ENCODE results near the gene MAGI2. TPM values are rescaled to one million over a fixed set of nuclear protein-coding genes. Genes with fewer than 3 reads are reported as not detected.

The MAGI2 gene
- total RNA-seq, 2 donors from 2014 or later, result 10.3 to 19.2 TPM

DNA sequence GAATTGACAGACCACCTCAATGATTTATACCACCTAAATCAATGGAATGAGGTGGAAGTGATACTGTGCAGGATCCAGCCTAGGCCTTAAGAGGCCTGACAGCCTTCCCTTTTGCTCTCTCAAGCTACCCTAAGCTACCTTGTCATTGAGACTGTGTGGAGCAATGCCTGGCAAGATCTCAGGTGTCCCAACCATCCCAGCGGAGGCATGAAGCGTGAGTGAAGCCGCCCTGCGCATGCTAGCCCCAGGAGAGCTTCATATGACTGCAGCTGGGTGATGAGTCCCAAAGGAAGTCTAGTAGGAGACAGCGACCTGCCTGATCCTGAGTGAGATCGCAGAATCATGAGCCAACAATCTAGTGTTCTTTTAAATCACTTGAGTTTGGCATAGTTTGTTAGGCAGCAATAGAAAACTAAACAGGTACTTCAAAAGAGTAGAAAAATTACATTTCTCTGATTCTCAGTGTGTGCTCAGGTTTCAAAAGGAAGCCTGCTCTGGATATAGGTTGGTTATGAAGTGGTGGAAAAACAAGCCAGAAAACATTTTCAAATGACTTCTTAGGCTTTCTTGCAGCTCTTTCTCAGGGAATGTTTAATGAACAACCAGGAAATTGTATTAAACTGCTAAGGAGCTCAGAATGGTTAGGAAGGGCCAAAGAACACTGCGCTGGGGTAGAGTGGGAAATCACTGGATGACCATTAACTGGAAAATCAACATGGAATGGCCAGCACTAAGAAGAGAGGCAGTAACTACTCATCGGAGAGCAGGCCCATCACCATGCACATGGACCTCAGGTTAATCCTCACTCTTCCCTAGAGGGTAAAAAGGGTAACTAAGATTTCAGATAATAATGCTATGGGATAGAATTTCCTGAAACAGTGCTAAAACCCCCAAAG is 1119.7 kb downstream of the MAGI2 start:
- no peak overlapping the region for H3K4me3 ChIP-seq (ENCODE audit: low read length)
- Mint-ChIP-seq H3K27ac (no peak overlapping the region), H3K9me3 (no peaks in the 10 kb centered on the region), H3K27me3 (ENCODE audit: insufficient read depth) (no peaks in the 10 kb centered on the region), H3K4me3 (no peak overlapping the region), H3K36me3 (ENCODE audit: low read depth) (peaks cover 3% of the 10 kb centered on the region), H3K4me1 (peaks cover 16% of the 10 kb centered on the region)
- no peaks in the 10 kb centered on the region for H3K36me3 ChIP-seq (ENCODE audit: control insufficient read depth, insufficient read depth, low read length)
- no peak for TF ChIP-seq CTCF (conservative IDR thresholded peaks at IDR 0.05)
- H3K27me3 ChIP-seq (ENCODE audit: control insufficient read depth, insufficient read depth, low read length, poor library complexity, severe bottlenecking), result no peaks in the 10 kb centered on the region
- H3K27ac ChIP-seq (ENCODE audit: low read depth, low read length), result no peak overlapping the region
- H3K4me1 ChIP-seq (ENCODE audit: control insufficient read depth, insufficient read depth, low read length), result peaks cover 5% of the 10 kb centered on the region
- no peak for DNase-seq
- H3K9ac ChIP-seq (ENCODE audit: extremely low read depth, low read length, poor library complexity, severe bottlenecking), result no peak overlapping the region
- 94 to 97% methylated on average over 7 to 8 of the region's 8 CpGs for WGBS, 2 experiments (ENCODE audit: insufficient coverage in 1 of 2, insufficient read length in 1 of 2)
- H3K9me3 ChIP-seq (ENCODE audit: control insufficient read depth, low read length), result no peaks in the 10 kb centered on the region

DNA sequence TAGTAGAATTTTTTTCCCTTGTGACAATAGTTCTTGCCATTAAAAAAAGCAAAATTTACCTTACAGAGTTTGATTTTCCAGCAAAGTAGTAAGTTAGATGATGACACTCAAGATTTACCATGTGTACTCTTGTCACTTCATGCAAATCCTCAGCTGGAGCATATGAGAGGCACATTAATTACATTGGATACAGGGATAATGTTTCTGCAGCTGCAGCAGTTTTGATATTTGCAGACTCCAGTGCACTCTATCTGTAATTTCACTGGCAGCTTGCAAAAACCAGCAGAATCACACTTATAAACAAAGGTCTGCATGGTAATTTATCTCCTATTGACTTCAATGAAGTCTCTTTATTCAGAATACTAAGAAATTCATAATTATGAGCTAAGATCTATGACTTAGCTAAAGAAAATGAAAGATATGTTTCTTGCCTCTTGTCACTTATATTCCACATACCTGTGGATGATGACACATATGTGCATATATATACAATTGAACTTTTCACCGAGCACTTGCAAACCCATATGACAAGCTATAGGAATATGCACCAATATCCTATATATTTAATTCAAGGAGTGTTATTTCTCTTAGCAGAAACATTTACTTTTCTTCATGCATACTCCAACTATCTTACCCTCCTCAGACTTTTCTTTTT is 1124.3 kb downstream of the MAGI2 start:
- H3K27me3 Mint-ChIP-seq (ENCODE audit: insufficient read depth), result no peaks in the 10 kb centered on the region
- no peak overlapping the region for H3K27ac Mint-ChIP-seq
- DNase-seq, result no peak
- no peak overlapping the region for H3K27ac ChIP-seq (ENCODE audit: low read depth, low read length)
- H3K4me1 Mint-ChIP-seq, result peaks cover 7% of the 10 kb centered on the region
- H3K9me3 Mint-ChIP-seq, result no peaks in the 10 kb centered on the region
- H3K9ac ChIP-seq (ENCODE audit: extremely low read depth, low read length, poor library complexity, severe bottlenecking), result no peak overlapping the region
- peaks cover 3% of the 10 kb centered on the region for H3K36me3 Mint-ChIP-seq (ENCODE audit: low read depth)
- no peak for TF ChIP-seq CTCF (conservative IDR thresholded peaks at IDR 0.05)
- H3K4me1 ChIP-seq (ENCODE audit: control insufficient read depth, insufficient read depth, low read length), result peaks cover under 1% of the 10 kb centered on the region
- H3K4me3 ChIP-seq (ENCODE audit: low read length), result no peak overlapping the region
- 29 to 53% methylated on average over 1 of the region's 1 CpG for WGBS, 2 experiments (ENCODE audit: insufficient coverage in 1 of 2, insufficient read length in 1 of 2)
- no peaks in the 10 kb centered on the region for H3K27me3 ChIP-seq (ENCODE audit: control insufficient read depth, insufficient read depth, low read length, poor library complexity, severe bottlenecking)
- no peak overlapping the region for H3K4me3 Mint-ChIP-seq
- no peaks in the 10 kb centered on the region for H3K36me3 ChIP-seq (ENCODE audit: control insufficient read depth, insufficient read depth, low read length)
- H3K9me3 ChIP-seq (ENCODE audit: control insufficient read depth, low read length), result no peaks in the 10 kb centered on the region

- Mint-ChIP-seq H3K4me3 (no peak overlapping the region), H3K4me1 (peaks cover 2% of the 10 kb centered on the region), H3K27ac (no peak overlapping the region), H3K27me3 (ENCODE audit: insufficient read depth) (no peaks in the 10 kb centered on the region), H3K9me3 (no peaks in the 10 kb centered on the region), H3K36me3 (ENCODE audit: low read depth) (peaks cover 3% of the 10 kb centered on the region)
- Histone ChIP-seq H3K36me3 (ENCODE audit: control insufficient read depth, insufficient read depth, low read length) (no peaks in the 10 kb centered on the region), H3K4me1 (ENCODE audit: control insufficient read depth, insufficient read depth, low read length) (no peaks in the 10 kb centered on the region), H3K27ac (ENCODE audit: low read depth, low read length) (no peak overlapping the region), H3K9me3 (ENCODE audit: control insufficient read depth, low read length) (no peaks in the 10 kb centered on the region), H3K27me3 (ENCODE audit: control insufficient read depth, insufficient read depth, low read length, poor library complexity, severe bottlenecking) (no peaks in the 10 kb centered on the region), H3K9ac (ENCODE audit: extremely low read depth, low read length, poor library complexity, severe bottlenecking) (no peak overlapping the region), H3K4me3 (ENCODE audit: low read length) (no peak overlapping the region)
- no peak for DNase-seq
- no peak for TF ChIP-seq CTCF (conservative IDR thresholded peaks at IDR 0.05)
- 91 to 100% methylated on average over 1 of the region's 1 CpG for WGBS, 2 experiments (ENCODE audit: insufficient coverage in 1 of 2, insufficient read length in 1 of 2)
These were observed 1125.7 kb downstream of the MAGI2 start for GRCh38 chr7:78327718-78328117.
